GM18520 (cell line): ENCODE results near the gene KLHL6.
"Not testable (repeated sequence)": the region's sequence is repeated elsewhere in the genome, so short reads cannot be mapped to it uniquely, and the experiment has no call there.

ENCODE experiments used
- ATAC-seq: cut with Tn5 transposase; IDR thresholded peaks from one replicate; pipeline ENCODE4 v1.9.1; 2021; ENCODE audit not compliant: unreplicated experiment

KLHL6 gene

GRCh38 chr3:183533412-183534132 lies 21.9 kb downstream of the KLHL6 start:
- ATAC-seq = peak; percentile 42

GRCh38 chr3:183532620-183533411 lies 22.7 kb downstream of the KLHL6 start:
- ATAC-seq = no peak

GRCh38 chr3:183529717-183530116 lies 25.8 kb downstream of the KLHL6 start:
- ATAC-seq = no peak

- ATAC-seq = no peak
Measured at GRCh38 chr3:183529185-183529584, 26.3 kb downstream of the KLHL6 start.

GRCh38 chr3:183528758-183529157 lies 26.7 kb downstream of the KLHL6 start:
- ATAC-seq = not testable (repeated sequence)

- peak; percentile 75 for ATAC-seq
Measured at GRCh38 chr3:183527428-183528379, 27.8 kb downstream of the KLHL6 start.

GRCh38 chr3:183526838-183527427 lies 28.6 kb downstream of the KLHL6 start:
- ATAC-seq = no peak

- no peak for ATAC-seq
Measured at GRCh38 chr3:183524476-183524875, 31.0 kb downstream of the KLHL6 start.

- not testable (repeated sequence) for ATAC-seq
Measured at GRCh38 chr3:183520741-183521556, 34.6 kb downstream of the KLHL6 start.

- not testable (repeated sequence) for ATAC-seq
Measured at GRCh38 chr3:183520295-183520694, 35.2 kb downstream of the KLHL6 start.

- ATAC-seq = no peak
Measured at GRCh38 chr3:183519891-183520290, 35.6 kb downstream of the KLHL6 start.

GRCh38 chr3:183518491-183519251 lies 36.8 kb downstream of the KLHL6 start:
- no peak for ATAC-seq

GRCh38 chr3:183517607-183518006 lies 37.9 kb downstream of the KLHL6 start:
- no peak for ATAC-seq

- ATAC-seq = peak; percentile 61
Measured at GRCh38 chr3:183515968-183516851, 39.3 kb downstream of the KLHL6 start.

- ATAC-seq = no peak
Measured at GRCh38 chr3:183514021-183514420, 41.5 kb downstream of the KLHL6 start.

- ATAC-seq = no peak
Measured at GRCh38 chr3:183513046-183513706, 42.3 kb downstream of the KLHL6 start.

- not testable (repeated sequence) for ATAC-seq
Measured at GRCh38 chr3:183511286-183512131, 44.0 kb downstream of the KLHL6 start.
